HEK293 (cell line): ENCODE results near the gene HOXA4.

Experiments
- GLIS2 ChIP-seq: fragments of 450-650 bp; formaldehyde crosslinking; IDR thresholded peaks from 2 replicates; pipeline ENCODE4 v1.5.1; 2016; ENCODE audit warnings: missing biosample characterization, missing genetic modification characterization
- HIC1 ChIP-seq: fragments of 450-650 bp; formaldehyde crosslinking; IDR thresholded peaks from 2 replicates; pipeline ENCODE4 v1.5.1; 2016; ENCODE audit warnings: missing biosample characterization, missing genetic modification characterization
- IKZF3 ChIP-seq: fragments of 450-650 bp; IDR thresholded peaks from 2 replicates; pipeline ENCODE4 v1.5.0; 2018; ENCODE audit warnings: missing biosample characterization, mild to moderate bottlenecking, missing genetic modification characterization, moderate library complexity
- KLF17 ChIP-seq: fragments of 450-650 bp; formaldehyde crosslinking; IDR thresholded peaks from 2 replicates; pipeline ENCODE4 v1.5.1; 2016; ENCODE audit warnings: missing biosample characterization, missing genetic modification characterization
- KLF8 ChIP-seq: fragments of 450-650 bp; formaldehyde crosslinking; IDR thresholded peaks from 2 replicates; pipeline ENCODE4 v1.5.1; 2016; ENCODE audit warnings: missing biosample characterization, missing genetic modification characterization
- OSR2 ChIP-seq: fragments of 450-650 bp; formaldehyde crosslinking; IDR thresholded peaks from 2 replicates; pipeline ENCODE4 v1.5.1; 2016; ENCODE audit warnings: missing biosample characterization, missing genetic modification characterization
- SP2 ChIP-seq: fragments of 450-650 bp; formaldehyde crosslinking; IDR thresholded peaks from 2 replicates; pipeline ENCODE4 v1.5.1; 2016; ENCODE audit warnings: missing biosample characterization, missing genetic modification characterization
- TSHZ1 ChIP-seq: fragments of 450-650 bp; formaldehyde crosslinking; IDR thresholded peaks from 2 replicates; pipeline ENCODE4 v1.5.1; 2016; ENCODE audit warnings: missing biosample characterization, missing genetic modification characterization, borderline replicate concordance
- ZBTB20 ChIP-seq: fragments of 450-650 bp; formaldehyde crosslinking; IDR thresholded peaks from 2 replicates; pipeline ENCODE4 v1.5.1; 2016; ENCODE audit warnings: missing biosample characterization, missing genetic modification characterization
- ZBTB26 ChIP-seq: fragments of 450-650 bp; formaldehyde crosslinking; optimal IDR thresholded peaks from 2 replicates; pipeline ENCODE3; 2016; ENCODE audit warnings: missing biosample characterization, mild to moderate bottlenecking, missing genetic modification characterization
- ZEB2 ChIP-seq: fragments of 450-650 bp; formaldehyde crosslinking; IDR thresholded peaks from 2 replicates; pipeline ENCODE4 v1.5.1; 2016; ENCODE audit warnings: missing biosample characterization, missing genetic modification characterization
- ZNF112 ChIP-seq: fragments of 450-650 bp; formaldehyde crosslinking; IDR thresholded peaks from 2 replicates; pipeline ENCODE4 v1.5.0; 2017; ENCODE audit warnings: missing biosample characterization, missing genetic modification characterization
- ZNF138 ChIP-seq: fragments of 450-650 bp; formaldehyde crosslinking; IDR thresholded peaks from 2 replicates; pipeline ENCODE4 v1.5.1; 2016; ENCODE audit warnings: missing biosample characterization, missing genetic modification characterization, borderline replicate concordance
- ZNF174 ChIP-seq: fragments of 450-650 bp; formaldehyde crosslinking; IDR thresholded peaks from 2 replicates; pipeline ENCODE4 v1.5.0; 2017; ENCODE audit warnings: missing biosample characterization, mild to moderate bottlenecking, missing genetic modification characterization
- ZNF302 ChIP-seq: fragments of 450-650 bp; formaldehyde crosslinking; IDR thresholded peaks from 2 replicates; pipeline ENCODE4 v1.5.1; 2016; ENCODE audit warnings: missing biosample characterization, missing genetic modification characterization, low read depth
- ZNF350 ChIP-seq: fragments of 450-650 bp; formaldehyde crosslinking; IDR thresholded peaks from 2 replicates; pipeline ENCODE4 v1.5.0; 2017; ENCODE audit warnings: missing biosample characterization, mild to moderate bottlenecking, missing genetic modification characterization
- ZNF366 ChIP-seq: fragments of 450-650 bp; formaldehyde crosslinking; conservative IDR thresholded peaks from 2 replicates; pipeline ENCODE4 v1.5.1; 2016; ENCODE audit warnings: missing biosample characterization, missing genetic modification characterization
- ZNF398 ChIP-seq: fragments of 450-650 bp; formaldehyde crosslinking; IDR thresholded peaks from 2 replicates; pipeline ENCODE4 v1.5.1; 2017; ENCODE audit warnings: missing biosample characterization, missing genetic modification characterization
- ZNF433 ChIP-seq: fragments of 450-650 bp; formaldehyde crosslinking; IDR thresholded peaks from 2 replicates; pipeline ENCODE4 v1.5.1; 2016; ENCODE audit warnings: missing biosample characterization, missing genetic modification characterization, low read depth
- ZNF449 ChIP-seq: fragments of 450-650 bp; formaldehyde crosslinking; IDR thresholded peaks from 2 replicates; pipeline ENCODE4 v1.5.1; 2017; ENCODE audit warnings: missing biosample characterization, mild to moderate bottlenecking, missing genetic modification characterization, moderate library complexity
- ZNF529 ChIP-seq: fragments of 450-650 bp; formaldehyde crosslinking; IDR thresholded peaks from 2 replicates; pipeline ENCODE4 v1.5.1; 2017; ENCODE audit warnings: missing genetic modification characterization, missing biosample characterization; ENCODE audit not compliant: insufficient replicate concordance
- ZNF701 ChIP-seq: fragments of 450-650 bp; formaldehyde crosslinking; IDR thresholded peaks from 2 replicates; pipeline ENCODE4 v1.5.1; 2016; ENCODE audit warnings: missing biosample characterization, missing genetic modification characterization
- ZNF707 ChIP-seq: fragments of 450-650 bp; formaldehyde crosslinking; IDR thresholded peaks from 2 replicates; pipeline ENCODE4 v1.5.1; 2016; ENCODE audit warnings: missing biosample characterization, missing genetic modification characterization
- ZSCAN18 ChIP-seq: fragments of 450-650 bp; formaldehyde crosslinking; IDR thresholded peaks from 2 replicates; pipeline ENCODE4 v1.5.1; 2016; ENCODE audit warnings: missing biosample characterization, missing genetic modification characterization
- ZXDB ChIP-seq: fragments of 450-650 bp; formaldehyde crosslinking; IDR thresholded peaks from 2 replicates; pipeline ENCODE4 v1.5.1; 2016; ENCODE audit warnings: missing biosample characterization, missing genetic modification characterization

Gene HOXA4

GRCh38 chr7:27095897-27096767 lies 34.4 kb downstream of the HOXA4 start, which contains the start of gene HOXA1 (continued):
- TF ChIP-seq ZBTB20 (tag by site-specific recombination) (peak; percentile 86), GLIS2 (peak; percentile 17; the same call in 1 of the 2 replicates), HIC1 (tag by site-specific recombination) (peak; percentile 4; the same call in 1 of the 2 replicates), ZNF433 (tag by site-specific recombination) (no peak), TSHZ1 (no peak), ZNF707 (tag by site-specific recombination) (no peak), ZNF701 (tag by site-specific recombination) (no peak), KLF8 (tag by site-specific recombination) (peak; percentile 79; the same call in 1 of the 2 replicates), ZNF529 (tag by site-specific recombination) (no peak), ZNF174 (tag by site-specific recombination) (no peak), ZSCAN18 (tag by site-specific recombination) (no peak), ZNF398 (tag by site-specific recombination) (peak; percentile 67), KLF17 (tag by site-specific recombination) (no peak), ZNF449 (tag by site-specific recombination) (peak; percentile 83), IKZF3 (tag by site-specific recombination) (peak; percentile 32; the same call in 1 of the 2 replicates), SP2 (tag by site-specific recombination) (peak; percentile 79), ZNF350 (tag by site-specific recombination) (no peak), ZBTB26 (tag by site-specific recombination) (peak; percentile 89), ZNF112 (tag by site-specific recombination) (no peak), ZXDB (tag by site-specific recombination) (0 out of 2 replicates have a peak, but pooled peaks have one; percentile 25), ZEB2 (peak; percentile 69; the same call in 1 of the 2 replicates), OSR2 (peak; percentile 78), ZNF366 (tag by site-specific recombination) (0 out of 2 replicates have a peak, but pooled peaks have one; percentile 10), ZNF302 (tag by site-specific recombination) (no peak), ZNF138 (tag by site-specific recombination) (no peak)
